ENCODE data around the gene LACRT.
A peak's percentile ranks its signal among the peaks of the same experiment; 100 is the strongest.

LACRT gene, protein sequence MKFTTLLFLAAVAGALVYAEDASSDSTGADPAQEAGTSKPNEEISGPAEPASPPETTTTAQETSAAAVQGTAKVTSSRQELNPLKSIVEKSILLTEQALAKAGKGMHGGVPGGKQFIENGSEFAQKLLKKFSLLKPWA

GRCh38 chr12:54634795-54635194 lies at the start of gene LACRT:
Gene LACRT, minus strand, starts transcription at chr12:54634895. Its CDS starts 54 bp downstream, at chr12:54634841.
- TF ChIP-seq, protein P1, sequence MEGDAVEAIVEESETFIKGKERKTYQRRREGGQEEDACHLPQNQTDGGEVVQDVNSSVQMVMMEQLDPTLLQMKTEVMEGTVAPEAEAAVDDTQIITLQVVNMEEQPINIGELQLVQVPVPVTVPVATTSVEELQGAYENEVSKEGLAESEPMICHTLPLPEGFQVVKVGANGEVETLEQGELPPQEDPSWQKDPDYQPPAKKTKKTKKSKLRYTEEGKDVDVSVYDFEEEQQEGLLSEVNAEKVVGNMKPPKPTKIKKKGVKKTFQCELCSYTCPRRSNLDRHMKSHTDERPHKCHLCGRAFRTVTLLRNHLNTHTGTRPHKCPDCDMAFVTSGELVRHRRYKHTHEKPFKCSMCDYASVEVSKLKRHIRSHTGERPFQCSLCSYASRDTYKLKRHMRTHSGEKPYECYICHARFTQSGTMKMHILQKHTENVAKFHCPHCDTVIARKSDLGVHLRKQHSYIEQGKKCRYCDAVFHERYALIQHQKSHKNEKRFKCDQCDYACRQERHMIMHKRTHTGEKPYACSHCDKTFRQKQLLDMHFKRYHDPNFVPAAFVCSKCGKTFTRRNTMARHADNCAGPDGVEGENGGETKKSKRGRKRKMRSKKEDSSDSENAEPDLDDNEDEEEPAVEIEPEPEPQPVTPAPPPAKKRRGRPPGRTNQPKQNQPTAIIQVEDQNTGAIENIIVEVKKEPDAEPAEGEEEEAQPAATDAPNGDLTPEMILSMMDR (IDR thresholded peaks at IDR 0.05; ENCODE audit: extremely low read depth, insufficient read depth, missing control alignments): no peak
- no peak for DNase-seq (ENCODE audit: low spot score)
- in situ Hi-C loops (cut with MboI; ENCODE audit: low pct_unique_long_range_greater_than_20kb, low sequenced_read_pairs, unreplicated experiment): no loop called here

GRCh38 chr12:54683398-54683797 lies 48.7 kb upstream of the LACRT start:
- DNase-seq (ENCODE audit: low spot score): no peak
- in situ Hi-C loops (cut with MboI; ENCODE audit: low pct_unique_long_range_greater_than_20kb, low sequenced_read_pairs, unreplicated experiment): no loop called here
- TF ChIP-seq, protein P1 (IDR thresholded peaks at IDR 0.05; ENCODE audit: extremely low read depth, insufficient read depth, missing control alignments): no peak

DNA sequence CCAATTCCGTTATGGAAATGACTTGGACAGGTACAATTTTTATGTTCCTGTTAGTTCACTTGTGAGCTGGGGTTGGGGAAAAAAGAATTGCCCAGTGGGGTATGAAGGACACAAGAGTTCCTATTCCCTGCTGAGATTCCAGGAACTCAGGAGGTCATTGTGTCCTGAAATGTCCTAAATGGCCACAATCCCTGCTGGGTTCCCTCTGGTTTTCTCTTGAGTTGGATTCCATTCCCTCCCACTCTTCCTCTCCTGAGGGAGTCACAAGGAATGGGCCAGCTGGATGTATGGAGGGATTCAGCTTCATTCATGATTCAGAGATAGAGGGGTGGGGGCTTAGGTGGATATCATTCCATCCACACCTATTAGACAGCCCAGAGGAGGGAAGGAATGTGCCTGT lies 48.0 kb upstream of the LACRT start:
- TF ChIP-seq, protein P1 (IDR thresholded peaks at IDR 0.05; ENCODE audit: extremely low read depth, insufficient read depth, missing control alignments): no peak
- in situ Hi-C loops (cut with MboI; ENCODE audit: low pct_unique_long_range_greater_than_20kb, low sequenced_read_pairs, unreplicated experiment): no loop called here
- no peak for DNase-seq (ENCODE audit: low spot score)

DNA sequence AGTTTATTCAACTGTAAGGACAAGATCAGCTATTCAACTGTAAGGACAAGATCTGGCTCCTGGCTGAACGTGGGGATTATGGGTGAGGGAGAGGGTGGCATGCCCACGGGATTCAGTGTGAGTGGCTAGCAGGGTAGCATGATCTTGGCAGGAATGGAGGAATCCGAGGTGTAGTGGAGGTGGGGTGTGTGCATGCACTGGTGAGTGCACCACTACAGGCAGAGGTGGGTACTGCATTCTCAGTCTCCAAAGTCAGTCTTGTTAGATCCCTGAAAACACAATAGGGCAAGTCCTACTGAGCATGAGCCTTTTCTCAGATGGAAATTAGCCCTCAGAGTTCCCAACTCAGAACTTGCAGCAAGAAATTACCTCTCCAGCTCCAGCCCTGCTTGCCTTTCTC lies 45.7 kb upstream of the LACRT start:
- DNase-seq (ENCODE audit: low spot score): peak; percentile 26
- in situ Hi-C loops (cut with MboI; ENCODE audit: low pct_unique_long_range_greater_than_20kb, low sequenced_read_pairs, unreplicated experiment): no loop called here

GRCh38 chr12:54678131-54678530 lies 43.4 kb upstream of the LACRT start:
- TF ChIP-seq, protein P1 (IDR thresholded peaks at IDR 0.05; ENCODE audit: extremely low read depth, insufficient read depth, missing control alignments): no peak
- DNase-seq (ENCODE audit: low spot score): no peak
- in situ Hi-C loops (cut with MboI; ENCODE audit: low pct_unique_long_range_greater_than_20kb, low sequenced_read_pairs, unreplicated experiment): no loop called here

More for the DNA sequence above, 45.7 kb upstream of the LACRT start:
- TF ChIP-seq, protein P1 (IDR thresholded peaks at IDR 0.05; ENCODE audit: extremely low read depth, insufficient read depth, missing control alignments): peak; percentile 50

- in situ Hi-C loops (cut with MboI; ENCODE audit: low pct_unique_long_range_greater_than_20kb, low sequenced_read_pairs, unreplicated experiment): no loop called here
- DNase-seq (ENCODE audit: low spot score): no peak
- TF ChIP-seq, protein P1 (IDR thresholded peaks at IDR 0.05; ENCODE audit: extremely low read depth, insufficient read depth, missing control alignments): no peak
Observed at GRCh38 chr12:54667945-54668344, 33.2 kb upstream of the LACRT start.

Measured in GM13977 (cell line).